OCI-LY3 (cell line): ENCODE data around the gene KAT6B.
A peak's percentile ranks its signal among the peaks of the same experiment; 100 is the strongest.

Source experiments
- H2AFZ ChIP-seq: fragments of 200-600, 300-600 bp; shearing (Covaris generic); 2 replicates; pipeline ENCODE4 v1.6.0; 2014; ENCODE audit warnings: antibody characterized with exemption, low read depth, low read length
- H3K27ac ChIP-seq: fragments of 200-600, 300-600 bp; sonication (generic); 2 replicates; pipeline ENCODE4 v1.5.1; 2014; ENCODE audit warnings: mild to moderate bottlenecking, low read length, moderate library complexity, mixed read lengths
- H3K27me3 ChIP-seq: fragments of 200-600, 300-600 bp; sonication (generic); 2 replicates; pipeline ENCODE4 v1.6.1; 2014; ENCODE audit warnings: low read depth, low read length, mixed read lengths
- H3K36me3 ChIP-seq: fragments of 200-600, 300-600 bp; sonication (generic); replicated peaks from 2 replicates; pipeline ENCODE3; 2014; ENCODE audit warnings: low read depth, low read length, mixed read lengths
- H3K4me1 ChIP-seq: fragments of 300-600, 200-600 bp; sonication (generic); 2 replicates; pipeline ENCODE4 v1.6.1; 2014; ENCODE audit warnings: low read length, mixed read lengths
- H3K4me2 ChIP-seq: fragments of 200-600, 300-600 bp; sonication (generic); 2 replicates; pipeline ENCODE4 v1.6.1; 2014; ENCODE audit warnings: low read length, mixed read lengths
- H3K4me3 ChIP-seq: fragments of 300-600, 200-600 bp; sonication (generic); 2 replicates; pipeline ENCODE4 v1.5.1; 2014; ENCODE audit warnings: antibody characterized with exemption, mild to moderate bottlenecking, low read length, moderate library complexity
- H3K79me2 ChIP-seq: fragments of 300-600, 200-600 bp; shearing (Covaris generic); 2 replicates; pipeline ENCODE4 v1.6.1; 2014; ENCODE audit warnings: mild to moderate bottlenecking, low read length, mixed read lengths
- H3K9ac ChIP-seq: fragments of 300-600, 200-600 bp; shearing (Covaris generic); 2 replicates; pipeline ENCODE4 v1.6.0; 2014; ENCODE audit warnings: mild to moderate bottlenecking, low read length, moderate library complexity
- H3K9me3 ChIP-seq: fragments of 200-600, 300-600 bp; shearing (Covaris generic); 2 replicates; pipeline ENCODE4 v1.6.1; 2014; ENCODE audit warnings: low read length, mixed read lengths; ENCODE audit not compliant: insufficient read depth
- H4K20me1 ChIP-seq: fragments of 200-600, 300-600 bp; sonication (generic); 2 replicates; pipeline ENCODE4 v1.6.1; 2016; ENCODE audit warnings: low read length, mixed read lengths; ENCODE audit not compliant: insufficient read depth
- CTCF ChIP-seq: fragments of 200-600, 300-600 bp; sonication (generic); IDR thresholded peaks from 2 replicates; pipeline ENCODE4 v1.5.1; 2014; ENCODE audit warnings: antibody characterized with exemption, low read length, low read depth
- EZH2phosphoT487 ChIP-seq: fragments of 200-600 bp; shearing (Covaris generic); IDR thresholded peaks from 2 replicates; pipeline ENCODE4 v1.6.1; 2018; ENCODE audit warnings: antibody characterized with exemption, mixed run types, low read depth

Gene KAT6B

GRCh38 chr10:74960670-74961069 lies 134.3 kb downstream of the KAT6B start:
- Histone ChIP-seq H3K9ac (no peak overlapping the region), H3K27me3 (no peaks in the 10 kb centered on the region), H3K79me2 (no peaks in the 10 kb centered on the region), H3K4me3 (no peak overlapping the region), H3K36me3 (no peaks in the 10 kb centered on the region), H3K27ac (no peak overlapping the region), H3K4me1 (peaks cover 15% of the 10 kb centered on the region), H3K4me2 (no peak overlapping the region), H2AFZ (no peak overlapping the region), H3K9me3 (no peaks in the 10 kb centered on the region), H4K20me1 (no peaks in the 10 kb centered on the region)
- TF ChIP-seq CTCF, result no peak

DNA sequence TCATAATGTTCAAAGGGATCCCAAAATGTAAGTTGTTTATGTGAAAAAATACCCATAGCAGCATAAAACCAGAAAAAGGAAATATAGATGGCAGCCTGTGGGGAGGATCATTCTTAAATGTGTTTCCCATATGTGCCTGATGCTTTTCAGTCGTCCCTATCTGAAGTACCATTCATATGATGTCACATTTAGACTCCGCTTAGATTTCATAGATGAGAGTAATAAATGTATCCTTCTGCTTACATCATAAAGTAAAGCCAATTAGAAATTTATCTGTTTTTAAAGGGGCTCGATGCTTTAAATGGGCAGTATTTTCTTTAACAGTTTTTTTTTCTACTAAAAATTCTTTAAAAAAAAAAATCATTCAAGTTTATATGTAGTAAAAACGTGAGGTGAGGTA lies 136.1 kb downstream of the KAT6B start:
- H3K27ac ChIP-seq, result no peak overlapping the region
- no peak overlapping the region for H3K9ac ChIP-seq
- H3K4me3 ChIP-seq, result no peak overlapping the region
- no peak overlapping the region for H2AFZ ChIP-seq
- TF ChIP-seq EZH2phosphoT487 (no peak), CTCF (no peak)
- no peaks in the 10 kb centered on the region for H3K9me3 ChIP-seq
- no peaks in the 10 kb centered on the region for H4K20me1 ChIP-seq
- no peaks in the 10 kb centered on the region for H3K27me3 ChIP-seq
- no peaks in the 10 kb centered on the region for H3K79me2 ChIP-seq
- no peaks in the 10 kb centered on the region for H3K36me3 ChIP-seq
- peaks cover 15% of the 10 kb centered on the region for H3K4me1 ChIP-seq
- H3K4me2 ChIP-seq, result no peak overlapping the region

DNA sequence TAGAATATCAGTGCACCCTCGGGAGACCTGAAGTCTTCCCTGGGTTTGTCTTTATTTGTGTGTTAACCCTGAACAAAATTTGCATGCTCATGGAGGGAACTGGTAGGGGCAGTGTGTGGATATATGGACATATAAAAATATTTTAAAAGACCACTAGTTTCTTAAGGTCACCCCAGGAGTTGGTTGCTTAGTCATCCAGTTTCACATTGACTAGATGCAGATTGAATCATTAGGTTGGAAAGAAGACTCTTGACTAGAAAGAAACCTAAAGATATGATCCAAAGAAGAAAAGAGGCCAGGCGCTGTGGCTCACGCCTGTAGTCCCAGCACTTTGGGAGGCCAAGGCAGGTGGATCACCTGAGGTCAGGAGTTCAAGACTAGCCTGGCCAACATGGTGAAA lies 137.1 kb downstream of the KAT6B start:
- peak overlapping the region; percentile 37; the same call in 1 of the 2 replicates for H3K4me2 ChIP-seq
- no peaks in the 10 kb centered on the region for H3K36me3 ChIP-seq
- H3K4me1 ChIP-seq, result peaks cover 15% of the 10 kb centered on the region
- no peak overlapping the region for H3K27ac ChIP-seq
- no peaks in the 10 kb centered on the region for H4K20me1 ChIP-seq
- no peaks in the 10 kb centered on the region for H3K79me2 ChIP-seq
- H3K9me3 ChIP-seq, result no peaks in the 10 kb centered on the region
- H3K27me3 ChIP-seq, result no peaks in the 10 kb centered on the region
- TF ChIP-seq EZH2phosphoT487, result no peak
- no peak for TF ChIP-seq CTCF
- H3K9ac ChIP-seq, result no peak overlapping the region
- H2AFZ ChIP-seq, result no peak overlapping the region
- no peak overlapping the region for H3K4me3 ChIP-seq

DNA sequence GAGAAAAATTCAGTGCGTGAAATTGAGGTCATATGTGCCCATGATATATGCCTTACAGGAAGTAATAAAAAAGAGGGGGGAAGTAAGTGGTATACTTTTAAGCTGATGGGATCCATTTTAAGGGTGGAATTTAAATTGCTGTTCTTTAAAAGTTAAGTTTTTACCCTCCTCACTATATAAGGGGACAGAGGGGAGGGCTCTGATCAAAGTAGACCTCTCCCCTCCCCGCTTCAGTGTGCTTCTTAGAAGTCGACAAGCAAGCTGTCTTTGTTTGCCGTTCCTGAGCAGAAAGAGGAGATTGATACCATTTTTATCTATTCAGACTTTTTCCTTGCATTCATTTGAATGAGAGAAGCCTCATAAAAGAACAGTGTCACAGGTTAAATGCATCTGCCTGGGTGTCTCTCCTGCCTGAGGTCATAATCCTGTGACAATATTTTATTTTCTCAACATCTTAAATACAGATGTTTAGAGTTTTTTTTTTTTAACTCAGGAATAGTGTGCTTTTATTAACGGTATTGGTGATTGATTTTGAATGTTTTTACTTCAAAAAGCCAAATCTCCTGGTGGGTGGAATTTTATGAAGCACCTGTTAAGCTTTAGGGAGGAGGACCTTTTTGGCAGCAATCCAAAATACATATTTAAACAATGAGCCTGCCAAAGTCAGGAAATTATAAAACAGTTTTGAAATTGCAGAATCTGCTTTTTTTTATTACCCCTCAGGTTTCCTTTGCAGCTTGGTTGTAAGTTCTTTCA lies 141.7 kb downstream of the KAT6B start:
- Histone ChIP-seq H3K79me2 (no peaks in the 10 kb centered on the region), H3K27me3 (no peaks in the 10 kb centered on the region), H3K4me3 (no peak overlapping the region), H3K4me2 (no peak overlapping the region), H3K36me3 (no peaks in the 10 kb centered on the region), H3K9ac (no peak overlapping the region), H3K27ac (no peak overlapping the region), H4K20me1 (no peaks in the 10 kb centered on the region), H2AFZ (no peak overlapping the region), H3K4me1 (peaks cover 15% of the 10 kb centered on the region), H3K9me3 (no peaks in the 10 kb centered on the region)
- no peak for TF ChIP-seq CTCF
- no peak for TF ChIP-seq EZH2phosphoT487
